HG03521 (cell line): ENCODE data around the gene DOCK2.

ENCODE experiments used
- ATAC-seq: cut with Tn5 transposase; IDR thresholded peaks from one replicate; pipeline ENCODE4 v1.9.1; 2021; ENCODE audit warnings: mild to moderate bottlenecking, moderate library complexity; ENCODE audit not compliant: unreplicated experiment

The DOCK2 gene

DNA sequence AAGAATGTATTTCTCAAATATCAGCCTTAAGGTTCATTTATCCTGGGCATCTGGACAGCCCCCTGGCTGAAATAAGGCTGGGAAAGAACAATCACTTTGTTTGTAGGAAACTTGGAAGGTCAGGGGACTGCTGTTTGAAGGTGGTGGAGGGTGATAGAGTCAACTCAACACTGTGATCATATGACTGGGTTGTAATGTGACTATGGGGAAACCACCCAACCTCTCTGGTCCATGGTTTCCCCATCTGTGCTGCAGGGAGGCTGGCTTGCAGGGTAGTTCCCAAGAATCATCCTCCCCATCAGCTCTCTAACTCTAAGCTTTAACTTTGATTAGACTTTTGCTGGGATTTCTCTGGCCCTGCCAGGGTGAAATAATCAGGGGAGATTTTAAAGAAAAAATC is 333.3 kb downstream of the DOCK2 start:
- ATAC-seq, result no peak

GRCh38 chr5:169970911-169971765 is 334.1 kb downstream of the DOCK2 start:
- no peak for ATAC-seq

- no peak for ATAC-seq
Observed at GRCh38 chr5:169971780-169972179, 334.7 kb downstream of the DOCK2 start.

GRCh38 chr5:169973056-169973455 is 336.0 kb downstream of the DOCK2 start:
- no peak for ATAC-seq

DNA sequence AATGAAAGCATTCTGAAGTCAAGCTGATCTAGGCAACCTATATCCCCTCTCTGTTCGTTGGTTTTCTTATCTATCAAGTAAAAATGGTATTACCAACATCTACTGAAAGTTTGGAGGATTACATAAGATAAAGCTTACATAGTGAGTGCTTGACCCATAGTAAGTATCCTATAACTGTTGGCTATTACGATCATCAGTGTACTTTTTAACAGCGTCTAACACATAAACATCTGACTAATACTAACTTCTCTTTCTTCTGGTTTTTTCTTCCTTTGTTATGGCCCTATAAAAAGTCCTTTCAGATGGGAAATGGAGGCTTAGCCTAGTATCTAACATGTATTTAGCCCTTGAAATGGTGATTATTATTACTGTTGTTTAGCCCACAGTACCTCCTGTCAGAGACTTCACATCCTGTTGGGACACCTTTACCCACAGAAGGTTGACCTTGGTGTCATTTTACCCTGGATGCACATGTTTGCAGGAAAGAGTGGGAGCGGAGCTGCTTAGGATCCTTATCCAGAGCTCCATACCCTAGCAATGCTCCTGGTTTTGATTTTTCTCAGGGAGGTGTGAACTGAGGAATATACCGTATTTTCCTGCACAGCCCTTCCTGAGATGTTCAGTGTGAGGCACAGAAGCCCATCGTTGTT is 337.2 kb downstream of the DOCK2 start:
- ATAC-seq, result no peak

- ATAC-seq, result no peak
Observed at GRCh38 chr5:169978714-169979113, 341.6 kb downstream of the DOCK2 start.

- ATAC-seq, result no peak
Observed at GRCh38 chr5:169979871-169980270, 342.8 kb downstream of the DOCK2 start.

DNA sequence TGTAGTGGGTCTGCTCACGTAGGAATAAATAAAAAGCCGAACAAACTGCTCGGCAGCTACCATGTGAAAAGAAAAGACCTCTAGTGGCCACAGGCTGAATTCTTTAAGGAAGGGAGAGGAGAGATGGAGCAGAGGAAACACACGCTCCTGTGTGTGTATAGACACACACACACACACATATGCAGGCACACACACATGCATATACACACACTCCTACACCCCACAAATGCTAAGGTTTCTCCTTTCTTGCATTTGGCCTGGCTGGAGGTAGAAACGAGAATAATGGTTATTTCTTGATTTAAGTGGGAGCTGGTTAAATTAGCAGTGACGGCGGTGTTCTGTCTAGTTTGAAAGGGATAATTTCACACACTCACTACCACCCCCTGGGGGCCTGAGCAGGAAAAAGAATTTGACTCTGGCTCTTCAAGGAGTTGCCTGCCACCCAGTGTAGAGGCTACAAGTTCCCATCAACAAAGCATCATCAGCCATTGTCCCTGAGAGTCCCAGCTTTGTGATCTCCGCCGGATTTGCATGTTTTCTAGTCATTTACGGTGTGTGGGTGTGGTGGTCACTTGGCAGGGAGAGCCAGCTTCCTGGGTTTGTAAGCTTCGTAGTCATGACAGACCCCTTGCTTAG is 343.5 kb downstream of the DOCK2 start, which contains the start of gene INSYN2B:
Gene INSYN2B (minus strand): TSS at position 78 of the 636 bp plus-strand sequence. CDS start 96,597 bp downstream, outside the sequence.
- no peak for ATAC-seq

DNA sequence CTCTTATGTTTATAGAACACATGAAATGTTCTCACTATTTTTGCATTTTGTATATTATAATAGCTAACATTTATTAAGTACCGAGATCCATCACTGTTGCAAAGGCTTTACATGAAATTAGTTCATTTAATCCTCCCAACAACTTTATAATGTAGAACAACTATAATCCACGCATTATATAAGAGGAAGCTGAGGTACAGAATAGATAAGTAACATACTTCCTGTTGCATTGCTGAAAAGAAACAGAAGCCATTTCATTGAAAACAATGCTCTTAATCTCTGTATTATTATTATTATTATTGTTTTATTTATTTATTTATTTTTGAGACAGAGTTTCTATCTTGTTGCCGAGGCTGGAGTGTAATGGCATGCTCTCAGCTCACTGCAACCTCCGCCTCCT is 351.1 kb downstream of the DOCK2 start:
- no peak for ATAC-seq

DNA sequence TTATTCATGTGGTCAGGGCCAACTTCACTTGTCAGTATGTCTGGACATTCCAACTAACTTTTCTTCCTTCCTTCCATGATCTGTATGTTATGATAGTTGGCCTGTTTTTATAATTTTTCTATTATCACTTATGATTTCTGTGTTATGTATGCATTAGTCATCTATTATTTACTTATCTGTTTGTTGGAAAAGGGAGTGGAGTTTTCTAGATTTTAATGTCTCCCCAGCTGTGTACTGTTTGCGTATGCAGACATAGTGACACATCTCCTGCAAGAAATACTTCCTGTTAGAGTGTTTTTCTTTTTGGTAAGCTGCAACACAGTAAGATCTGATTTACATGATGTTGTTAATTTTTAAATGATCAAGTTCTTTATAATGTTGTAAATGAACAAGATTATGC is 351.9 kb downstream of the DOCK2 start:
- ATAC-seq, result no peak

DNA sequence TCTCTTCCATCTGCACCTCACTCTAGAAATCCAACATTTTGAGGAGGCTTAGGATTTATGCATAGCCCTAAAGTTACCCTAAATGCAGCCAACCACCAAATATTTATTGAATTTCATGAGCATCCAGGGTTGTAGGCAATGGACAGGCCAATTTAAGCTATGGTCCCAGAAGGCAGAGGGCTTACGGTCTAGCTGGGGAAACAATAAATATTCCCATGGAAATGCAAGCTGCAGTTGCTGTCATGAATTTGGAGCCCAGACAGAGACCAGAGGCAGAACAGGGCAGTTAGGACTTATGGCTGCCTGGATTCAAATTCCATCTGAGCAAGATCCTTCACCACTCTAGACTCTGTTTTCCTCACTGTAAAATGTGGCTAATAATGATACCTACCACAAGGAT is 352.3 kb downstream of the DOCK2 start:
- no peak for ATAC-seq

- no peak for ATAC-seq
Observed at GRCh38 chr5:169991115-169991869, 354.2 kb downstream of the DOCK2 start.

GRCh38 chr5:169992789-169993484 is 355.9 kb downstream of the DOCK2 start:
- ATAC-seq, result no peak

DNA sequence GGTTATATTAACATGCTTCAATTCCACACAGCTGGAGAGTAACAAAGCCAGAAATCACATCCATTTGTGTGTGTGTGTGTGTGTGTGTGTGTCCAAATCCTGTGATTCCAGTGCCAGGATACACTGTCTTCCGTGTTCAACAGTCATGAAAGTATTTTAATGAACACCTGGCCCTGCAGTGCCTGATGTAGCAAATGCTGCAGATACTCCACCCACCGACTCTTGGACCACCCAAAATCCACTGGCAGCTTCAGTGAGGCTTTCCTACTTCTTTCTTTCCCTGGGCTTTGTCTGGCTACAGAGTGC is 356.4 kb downstream of the DOCK2 start:
- ATAC-seq, result no peak

DNA sequence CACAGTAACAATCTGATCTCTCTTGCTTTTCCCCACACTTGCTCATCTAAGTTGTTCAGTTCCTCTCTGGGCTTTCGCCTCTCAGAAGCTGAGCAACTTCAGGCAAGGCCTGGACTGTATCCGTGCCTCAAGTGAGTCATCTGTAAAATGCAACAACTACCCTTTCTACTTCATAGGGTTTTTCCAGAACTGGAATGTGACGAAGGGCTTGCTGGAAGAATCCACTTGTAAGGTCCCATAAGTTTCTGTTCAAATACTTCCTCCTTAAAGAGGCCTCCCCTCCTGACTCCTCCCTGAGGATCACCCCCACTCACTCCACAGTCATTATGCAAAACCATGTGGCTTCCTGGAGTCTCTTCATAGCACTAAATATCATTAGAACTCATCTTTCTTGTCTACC is 360.7 kb downstream of the DOCK2 start:
- ATAC-seq, result no peak

DNA sequence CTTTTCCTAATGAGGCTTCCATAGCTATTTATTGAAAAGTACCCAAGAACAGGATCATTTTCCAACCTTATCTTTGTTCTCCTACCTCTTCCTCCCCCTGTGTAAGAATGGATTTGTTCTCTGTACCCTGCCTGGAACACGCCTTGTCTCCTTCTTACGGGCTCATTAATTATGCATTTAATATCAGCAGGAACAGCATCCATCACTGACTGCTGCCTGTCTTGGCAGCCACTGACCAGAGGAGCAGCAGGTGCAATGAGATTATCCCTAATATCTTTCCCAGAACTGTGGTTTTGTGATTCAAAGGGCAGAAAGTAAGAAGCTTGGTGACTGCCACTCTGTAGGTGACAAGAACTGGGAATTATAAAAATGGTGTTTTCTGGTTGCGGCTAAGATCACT is 362.5 kb downstream of the DOCK2 start:
- no peak for ATAC-seq

- ATAC-seq, result no peak
Observed at GRCh38 chr5:170000155-170000554, 363.1 kb downstream of the DOCK2 start.

GRCh38 chr5:170006021-170006420 is 368.9 kb downstream of the DOCK2 start:
- ATAC-seq, result no peak

DNA sequence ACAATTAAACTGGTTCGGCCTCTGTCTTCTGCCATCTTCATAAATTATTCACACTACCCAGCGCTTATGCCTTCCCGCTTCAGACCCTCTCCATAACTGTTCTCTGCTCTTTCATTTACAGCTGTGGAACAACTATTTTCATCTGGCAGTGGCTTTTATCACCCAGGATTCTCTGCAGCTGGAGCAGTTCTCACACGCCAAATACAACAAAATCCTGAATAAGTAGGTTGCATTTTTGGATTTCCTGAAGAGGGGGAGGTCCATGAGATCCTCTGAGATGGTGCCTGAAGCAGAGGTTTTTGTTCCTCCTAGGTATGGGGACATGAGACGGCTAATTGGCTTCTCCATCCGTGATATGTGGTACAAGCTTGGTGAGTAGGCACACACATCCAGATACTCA is 371.3 kb downstream of the DOCK2 start:
- no peak for ATAC-seq

DNA sequence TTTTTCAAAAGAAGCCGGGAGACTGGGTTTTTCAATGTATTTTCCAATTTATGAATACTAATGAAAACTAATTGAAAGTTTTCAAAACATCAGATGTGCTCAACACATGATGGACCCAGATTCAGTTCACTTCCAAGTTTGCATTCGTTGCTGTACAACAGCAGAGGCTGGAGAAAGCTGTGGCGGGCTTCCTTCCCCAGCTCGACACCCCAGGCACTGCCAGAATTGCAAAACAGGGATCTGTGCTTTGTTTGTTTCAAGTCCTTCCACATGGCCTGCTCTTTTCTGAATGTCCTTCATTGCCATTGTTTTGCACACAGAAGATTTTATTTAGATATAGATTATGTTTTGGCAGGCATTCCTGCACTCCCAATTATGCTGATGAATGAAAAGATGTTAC is 373.5 kb downstream of the DOCK2 start:
- no peak for ATAC-seq

- no peak for ATAC-seq
Observed at GRCh38 chr5:170011751-170012150, 374.7 kb downstream of the DOCK2 start.
